Parathyroid adenoma (tissue), 2 donors: ENCODE measurements around the gene MEIS2.

ENCODE experiments used
- H2AFZ ChIP-seq: fragments of 300-600 bp; sonication (generic); one replicate; pipeline ENCODE4 v1.7.0; 2017; ENCODE audit warnings: antibody characterized with exemption, mild to moderate bottlenecking
- H3K27ac ChIP-seq: fragments of 300-600 bp; sonication (generic); one replicate; pipeline ENCODE4 v1.7.0; 2017
- H3K27me3 ChIP-seq: fragments of 300-600 bp; sonication (generic); one replicate; pipeline ENCODE4 v1.7.0; 2017; ENCODE audit warnings: low read length; ENCODE audit not compliant: control insufficient read depth, insufficient read depth
- H3K36me3 ChIP-seq: fragments of 300-600 bp; sonication (generic); one replicate; pipeline ENCODE4 v1.7.0; 2017; ENCODE audit warnings: low read length; ENCODE audit not compliant: control insufficient read depth, insufficient read depth
- H3K4me1 ChIP-seq: fragments of 300-600 bp; sonication (generic); one replicate; pipeline ENCODE4 v1.7.0; 2017; ENCODE audit warnings: control low read depth
- H3K4me2 ChIP-seq: fragments of 300-600 bp; sonication (generic); one replicate; pipeline ENCODE4 v1.7.0; 2017; ENCODE audit warnings: low read length
- H3K4me3 ChIP-seq: fragments of 300-600 bp; sonication (generic); one replicate; pipeline ENCODE4 v1.7.0; 2017; ENCODE audit warnings: low read depth, low read length
- H3K79me2 ChIP-seq: fragments of 300-600 bp; sonication (generic); one replicate; pipeline ENCODE4 v1.7.0; 2017; ENCODE audit warnings: control low read depth
- H3K9ac ChIP-seq: fragments of 300-600 bp; sonication (generic); one replicate; pipeline ENCODE4 v1.7.0; 2017; ENCODE audit warnings: mild to moderate bottlenecking
- H3K9me3 ChIP-seq: fragments of 300-600 bp; sonication (generic); one replicate; pipeline ENCODE4 v1.7.0; 2017; ENCODE audit warnings: low read length; ENCODE audit not compliant: control insufficient read depth
- CTCF ChIP-seq: fragments of 300-600 bp; sonication (generic); IDR thresholded peaks from one replicate; pipeline ENCODE4 v1.7.0; 2017; ENCODE audit warnings: antibody characterized with exemption, mild to moderate bottlenecking
- donor health status: primary hyperparathyroidism.

The MEIS2 gene

GRCh38 chr15:37117030-37117429, 16.7 kb upstream of the MEIS2 start:
- Histone ChIP-seq H3K36me3 (no peaks in the 10 kb centered on the region), H3K79me2 (no peaks in the 10 kb centered on the region), H3K9ac (no peak overlapping the region), H3K4me2 (no peak overlapping the region), H3K4me3 (no peak overlapping the region), H2AFZ (no peak overlapping the region), H3K9me3 (no peaks in the 10 kb centered on the region), H3K27ac (no peak overlapping the region), H3K4me1 (no peaks in the 10 kb centered on the region), H3K27me3 (no peaks in the 10 kb centered on the region)
- TF ChIP-seq CTCF, result no peak

DNA sequence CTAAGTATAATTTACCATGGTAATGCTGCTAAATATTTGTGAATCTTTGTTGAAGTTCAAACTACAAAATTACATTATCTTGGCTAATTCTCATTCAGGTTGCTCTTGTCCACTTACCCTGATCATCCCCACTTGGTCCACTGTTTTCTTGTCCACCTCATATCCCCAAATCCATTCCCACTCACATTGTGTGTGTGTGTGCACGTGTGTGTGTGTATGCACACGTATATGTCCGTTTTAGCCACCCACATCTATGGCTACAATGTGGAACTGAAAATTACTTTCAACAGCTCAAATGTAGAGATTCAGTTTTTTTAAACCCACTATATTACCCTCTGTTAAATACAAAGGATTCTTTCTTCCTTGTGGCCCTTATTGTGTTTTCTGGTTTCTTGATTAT, 15.2 kb upstream of the MEIS2 start:
- Histone ChIP-seq H3K4me2 (no peak overlapping the region), H3K27me3 (no peaks in the 10 kb centered on the region), H3K27ac (no peak overlapping the region), H3K9me3 (no peaks in the 10 kb centered on the region), H3K9ac (no peak overlapping the region), H3K4me3 (no peak overlapping the region), H3K4me1 (no peaks in the 10 kb centered on the region), H2AFZ (no peak overlapping the region), H3K36me3 (no peaks in the 10 kb centered on the region), H3K79me2 (no peaks in the 10 kb centered on the region)
- TF ChIP-seq CTCF, result no peak

DNA sequence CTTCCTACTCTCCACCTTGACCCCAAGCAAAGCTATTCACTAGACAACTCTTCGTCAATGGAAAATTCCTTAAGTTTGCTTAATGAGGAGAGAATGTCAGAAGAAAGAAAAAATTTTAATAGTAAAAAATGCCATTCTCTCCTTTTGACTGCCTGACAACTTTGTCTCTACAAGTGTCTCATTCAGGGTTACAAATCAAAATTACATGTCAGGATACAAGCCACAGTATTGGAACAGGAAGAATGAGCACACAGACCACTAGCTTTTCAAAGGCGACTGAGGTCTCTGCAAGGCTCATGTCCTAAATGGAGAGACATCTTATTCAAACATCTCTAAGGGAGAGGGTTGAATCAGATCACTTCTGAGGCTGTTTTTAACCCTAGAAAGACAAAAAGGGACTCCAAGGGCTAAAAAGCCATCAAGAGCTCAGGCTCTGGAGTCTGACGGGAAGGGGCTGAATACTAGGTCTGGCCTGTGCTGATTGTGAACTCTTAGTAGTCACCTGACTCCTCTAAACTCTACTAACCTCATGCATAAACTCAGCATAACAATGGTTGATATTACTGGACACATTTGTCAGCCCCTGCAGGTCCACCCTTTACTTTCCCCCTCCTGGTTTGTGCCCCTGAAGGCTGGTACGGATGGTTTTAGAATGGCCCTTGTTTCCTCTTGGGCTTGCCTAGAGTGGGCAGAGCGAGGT, 12.8 kb upstream of the MEIS2 start:
- H3K4me1 ChIP-seq, result no peaks in the 10 kb centered on the region
- H3K4me2 ChIP-seq, result no peak overlapping the region
- no peak for TF ChIP-seq CTCF
- no peaks in the 10 kb centered on the region for H3K79me2 ChIP-seq
- no peak overlapping the region for H3K27ac ChIP-seq
- no peaks in the 10 kb centered on the region for H3K36me3 ChIP-seq
- H3K9ac ChIP-seq, result no peak overlapping the region
- no peak overlapping the region for H3K4me3 ChIP-seq
- no peaks in the 10 kb centered on the region for H3K9me3 ChIP-seq
- H3K27me3 ChIP-seq, result no peaks in the 10 kb centered on the region
- H2AFZ ChIP-seq, result no peak overlapping the region

DNA sequence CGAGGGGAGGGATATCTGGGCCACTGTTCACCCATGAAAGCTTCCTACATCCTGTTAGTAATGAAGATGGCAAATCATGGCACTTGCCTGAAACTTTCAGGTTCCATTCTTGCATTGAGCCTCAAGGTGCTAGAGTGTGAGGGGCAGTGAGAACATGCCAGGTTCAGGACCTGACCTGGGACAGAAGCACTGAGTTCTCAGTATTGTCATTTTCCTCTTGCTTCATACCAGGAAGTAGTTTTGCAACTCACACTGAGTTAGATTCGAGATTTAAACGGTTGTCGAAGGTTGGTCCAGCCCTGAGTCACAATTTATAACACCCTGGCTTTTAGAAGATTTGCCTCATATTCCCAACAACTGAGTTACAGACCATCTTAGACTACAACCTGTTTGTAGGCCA, 11.8 kb upstream of the MEIS2 start:
- Histone ChIP-seq H3K79me2 (no peaks in the 10 kb centered on the region), H3K27me3 (no peaks in the 10 kb centered on the region), H3K27ac (no peak overlapping the region), H2AFZ (no peak overlapping the region), H3K36me3 (no peaks in the 10 kb centered on the region), H3K9ac (no peak overlapping the region), H3K4me3 (no peak overlapping the region), H3K4me2 (no peak overlapping the region), H3K4me1 (no peaks in the 10 kb centered on the region), H3K9me3 (no peaks in the 10 kb centered on the region)
- TF ChIP-seq CTCF, result no peak

- Histone ChIP-seq H3K36me3 (no peaks in the 10 kb centered on the region), H3K9me3 (no peaks in the 10 kb centered on the region), H3K27me3 (no peaks in the 10 kb centered on the region), H2AFZ (no peak overlapping the region), H3K79me2 (no peaks in the 10 kb centered on the region), H3K4me3 (no peak overlapping the region), H3K27ac (no peak overlapping the region), H3K4me2 (no peak overlapping the region), H3K4me1 (no peaks in the 10 kb centered on the region), H3K9ac (no peak overlapping the region)
- TF ChIP-seq CTCF, result no peak
Observed at GRCh38 chr15:37111427-37111717, 11.0 kb upstream of the MEIS2 start.
